Activated naive CD4-positive, alpha-beta T cell treated with anti-CD3 and anti-CD28 coated beads, Interleukin-2, amount 10 ng/mL, durations not matched to agents 7 days and 5 days (primary cell): ENCODE data around the gene UPK3A.
"Not testable (repeated sequence)": the region's sequence is repeated elsewhere in the genome, so short reads cannot be mapped to it uniquely, and the experiment has no call there.

Experiments used
- CTCF ChIA-PET: fragments of 350-600 bp; sonication (Branson Sonifier 250); formaldehyde crosslinking; loops from one replicate; lab custom pipeline; 2021; ENCODE audit warnings: antibody characterized with exemption; lab: Charles Lee
- DNase-seq: peaks from one replicate; pipeline ENCODE4 v3.0.0-alpha.2; 2020
- H3K27ac Mint-ChIP-seq: one replicate; pipeline ENCODE4 v1.8.0; 2021; ENCODE audit warnings: mild to moderate bottlenecking, moderate library complexity, mixed read lengths
- H3K27me3 Mint-ChIP-seq: one replicate; pipeline ENCODE4 v1.8.0; 2021; ENCODE audit warnings: mild to moderate bottlenecking, mixed read lengths
- H3K36me3 Mint-ChIP-seq: one replicate; pipeline ENCODE4 v1.8.0; 2021; ENCODE audit warnings: mixed read lengths
- H3K4me1 Mint-ChIP-seq: one replicate; pipeline ENCODE4 v1.8.0; 2021; ENCODE audit warnings: mixed read lengths
- H3K4me3 Mint-ChIP-seq: one replicate; pipeline ENCODE4 v1.8.0; 2021; ENCODE audit warnings: mild to moderate bottlenecking, moderate library complexity, mixed read lengths
- H3K9me3 Mint-ChIP-seq: one replicate; pipeline ENCODE4 v1.8.0; 2021; ENCODE audit warnings: mixed read lengths

UPK3A gene

DNA sequence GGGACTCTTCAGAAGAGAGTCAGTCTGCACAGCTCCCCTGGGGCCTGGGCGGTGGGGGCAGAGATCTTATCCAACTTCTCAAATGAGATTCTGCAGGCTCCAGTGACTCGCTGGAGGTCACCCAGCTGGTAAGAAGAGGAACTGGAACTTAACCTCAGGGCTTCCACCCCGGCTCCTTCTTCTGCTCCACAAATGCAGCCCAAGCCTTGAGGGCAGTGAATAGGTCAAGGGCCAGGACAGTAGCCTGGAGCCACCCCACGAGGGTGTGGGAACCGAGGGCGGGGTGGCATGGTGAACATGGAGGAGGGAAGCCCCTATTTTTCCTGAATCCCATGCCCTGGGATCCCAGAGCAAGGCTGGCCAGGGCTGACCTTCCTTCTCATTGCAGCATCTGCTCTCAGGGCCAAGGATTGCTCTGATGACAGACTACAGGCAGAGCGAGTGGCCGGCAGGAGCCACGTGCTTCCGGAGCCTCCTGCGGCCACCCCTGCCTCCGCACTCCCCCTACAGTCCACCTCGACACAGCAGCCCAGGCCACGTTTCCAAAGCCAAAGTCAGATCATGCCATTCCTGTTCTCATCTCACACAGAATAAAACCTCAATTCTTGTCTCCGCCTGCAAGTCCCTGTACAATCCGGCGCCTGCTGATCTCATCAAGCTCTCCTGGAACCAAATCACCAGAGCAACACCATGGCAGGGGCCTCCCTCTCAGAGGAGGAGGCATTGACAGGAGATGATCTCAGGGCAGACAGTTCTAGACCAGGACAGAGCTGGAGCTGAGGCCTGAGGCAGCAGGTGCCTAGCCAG, 21.1 kb upstream of the UPK3A start:
- Mint-ChIP-seq H3K4me1 (peaks cover 2% of the 10 kb centered on the region), H3K27me3 (peaks cover 89% of the 10 kb centered on the region), H3K9me3 (no peaks in the 10 kb centered on the region), H3K27ac (no peak overlapping the region), H3K4me3 (no peak overlapping the region), H3K36me3 (no peaks in the 10 kb centered on the region)
- no peak for DNase-seq
- CTCF ChIA-PET = interaction anchor here (1.1 kb wide), 1 partner anchor 291 kb away, joined by 3 read pairs; no protein-coding TSS in a partner anchor

DNA sequence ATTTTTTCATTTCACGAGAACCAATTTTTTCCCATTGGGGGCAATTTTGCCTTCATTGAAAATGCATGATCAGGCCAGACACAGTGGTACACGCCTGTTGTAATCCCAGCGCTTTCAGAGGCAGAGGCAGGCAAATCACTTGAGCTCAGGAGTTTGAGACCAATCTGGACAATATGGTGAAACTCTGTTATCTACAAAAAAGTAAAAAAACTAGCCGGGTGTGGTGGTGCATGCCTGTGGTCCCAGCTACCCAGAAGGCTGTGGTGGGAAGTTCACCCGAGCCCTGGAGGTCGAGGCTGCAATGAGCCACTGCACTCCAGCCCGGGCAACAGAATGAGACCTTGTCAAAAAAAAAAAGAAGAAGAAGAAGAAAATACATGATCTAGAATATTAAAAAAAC, 19.2 kb upstream of the UPK3A start:
- CTCF ChIA-PET = interaction anchor here (1.4 to 1.5 kb wide), 2 partner anchors 164 to 168 kb away, joined by 4 read pairs; no protein-coding TSS in a partner anchor
- DNase-seq = no peak
- Mint-ChIP-seq H3K4me1 (peaks cover 10% of the 10 kb centered on the region), H3K36me3 (no peaks in the 10 kb centered on the region), H3K27ac (no peak overlapping the region), H3K27me3 (peaks cover 93% of the 10 kb centered on the region), H3K9me3 (no peaks in the 10 kb centered on the region), H3K4me3 (no peak overlapping the region)

DNA sequence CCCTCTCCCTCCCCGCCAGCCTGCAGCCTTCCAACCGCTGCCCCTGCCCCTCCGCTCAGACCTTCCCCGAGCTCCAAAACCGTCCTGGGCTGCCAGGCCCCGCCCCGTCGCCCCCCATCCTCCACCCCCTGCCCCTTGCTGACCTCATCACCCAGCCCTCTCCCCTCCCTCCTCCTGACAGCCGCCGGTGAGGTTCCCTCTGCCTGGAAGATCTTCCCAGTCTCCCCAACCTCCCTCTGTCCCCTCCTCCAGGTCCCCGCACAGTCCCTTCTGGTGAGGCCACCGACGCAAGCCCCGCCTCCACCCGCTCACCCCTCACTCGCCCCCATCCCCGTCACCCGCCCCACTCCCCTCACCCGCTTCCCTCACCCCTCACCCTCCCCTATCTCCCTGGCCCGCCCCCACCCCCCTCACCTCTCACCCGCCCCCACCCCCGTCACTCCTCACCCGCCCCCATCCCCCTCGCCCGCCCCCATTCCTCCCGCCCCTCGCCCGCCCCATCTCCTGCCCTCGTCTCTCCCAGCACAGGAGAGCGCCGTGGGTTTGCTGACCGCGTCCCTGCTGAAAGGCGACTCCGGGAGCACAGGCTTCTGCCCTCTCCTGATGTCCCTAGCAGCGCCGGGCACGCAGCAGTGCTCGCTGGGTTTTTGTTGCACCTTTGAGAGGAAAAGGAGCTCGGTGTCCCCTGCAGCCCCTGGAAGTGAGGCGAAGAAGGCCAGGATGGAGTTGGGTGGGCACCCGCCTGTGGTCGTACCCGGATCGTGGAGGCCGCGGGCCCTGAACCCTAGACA, 16.4 kb upstream of the UPK3A start:
- Mint-ChIP-seq H3K36me3 (no peaks in the 10 kb centered on the region), H3K9me3 (no peaks in the 10 kb centered on the region), H3K27ac (no peak overlapping the region), H3K4me3 (peak overlapping the region; percentile 70), H3K4me1 (peaks cover 10% of the 10 kb centered on the region), H3K27me3 (peaks cover 86% of the 10 kb centered on the region)
- DNase-seq = peak; percentile 59
- CTCF ChIA-PET = interaction anchor here (0.7 to 1.0 kb wide), 2 partner anchors 168 to 286 kb away, joined by 3 to 4 read pairs; no protein-coding TSS in a partner anchor

DNA sequence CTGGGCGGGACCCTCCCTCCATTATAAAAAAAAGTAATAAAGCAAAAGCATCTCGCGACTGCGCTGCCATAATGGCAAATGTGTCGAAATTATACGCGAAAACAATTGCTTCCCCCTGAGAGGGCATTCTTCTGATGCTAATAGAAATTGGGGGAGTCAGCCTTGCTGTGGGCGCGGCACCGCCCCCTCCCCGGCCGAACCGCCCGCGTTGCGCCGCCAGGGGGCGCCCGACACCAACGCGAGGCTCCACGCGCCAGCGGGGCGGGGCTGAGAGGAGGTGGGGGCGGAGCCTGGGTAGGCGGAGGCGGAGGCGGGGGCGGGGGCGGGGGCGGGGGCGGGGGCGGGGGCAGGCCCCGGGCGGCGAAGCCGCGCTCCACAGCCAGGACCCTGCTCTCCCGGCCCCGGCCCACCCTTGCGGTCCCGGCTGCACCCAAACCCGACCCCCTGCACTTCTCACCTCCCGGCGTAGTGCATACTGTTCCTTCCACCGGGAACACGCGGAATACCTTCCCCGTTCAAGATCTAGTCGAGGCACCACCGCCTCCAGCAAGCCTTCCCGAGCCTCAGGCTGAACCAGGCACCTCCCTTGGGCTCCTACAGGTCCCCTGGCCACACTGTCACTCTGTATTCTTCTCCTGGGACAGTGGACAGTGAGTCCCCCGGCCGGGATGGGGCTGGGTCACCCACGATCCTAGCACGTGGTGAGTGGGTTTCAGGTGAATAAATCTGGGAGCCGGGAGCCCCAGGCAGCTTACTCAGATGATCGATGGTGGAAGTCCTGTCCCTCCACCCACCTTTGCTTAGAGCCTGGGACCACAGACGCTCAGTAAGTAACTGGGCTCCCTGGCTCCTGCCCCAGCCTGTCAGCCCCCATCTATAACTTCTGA, 15.5 kb upstream of the UPK3A start:
- peak overlapping the region; percentile 70 for H3K4me3 Mint-ChIP-seq
- H3K4me1 Mint-ChIP-seq = peaks cover 10% of the 10 kb centered on the region
- peaks cover 83% of the 10 kb centered on the region for H3K27me3 Mint-ChIP-seq
- no peak overlapping the region for H3K27ac Mint-ChIP-seq
- peak; percentile 89 for DNase-seq
- H3K9me3 Mint-ChIP-seq = no peaks in the 10 kb centered on the region
- CTCF ChIA-PET = interaction anchor here (1.0 kb wide), 1 partner anchor 169 kb away, joined by 4 read pairs; no protein-coding TSS in a partner anchor
- no peaks in the 10 kb centered on the region for H3K36me3 Mint-ChIP-seq

DNA sequence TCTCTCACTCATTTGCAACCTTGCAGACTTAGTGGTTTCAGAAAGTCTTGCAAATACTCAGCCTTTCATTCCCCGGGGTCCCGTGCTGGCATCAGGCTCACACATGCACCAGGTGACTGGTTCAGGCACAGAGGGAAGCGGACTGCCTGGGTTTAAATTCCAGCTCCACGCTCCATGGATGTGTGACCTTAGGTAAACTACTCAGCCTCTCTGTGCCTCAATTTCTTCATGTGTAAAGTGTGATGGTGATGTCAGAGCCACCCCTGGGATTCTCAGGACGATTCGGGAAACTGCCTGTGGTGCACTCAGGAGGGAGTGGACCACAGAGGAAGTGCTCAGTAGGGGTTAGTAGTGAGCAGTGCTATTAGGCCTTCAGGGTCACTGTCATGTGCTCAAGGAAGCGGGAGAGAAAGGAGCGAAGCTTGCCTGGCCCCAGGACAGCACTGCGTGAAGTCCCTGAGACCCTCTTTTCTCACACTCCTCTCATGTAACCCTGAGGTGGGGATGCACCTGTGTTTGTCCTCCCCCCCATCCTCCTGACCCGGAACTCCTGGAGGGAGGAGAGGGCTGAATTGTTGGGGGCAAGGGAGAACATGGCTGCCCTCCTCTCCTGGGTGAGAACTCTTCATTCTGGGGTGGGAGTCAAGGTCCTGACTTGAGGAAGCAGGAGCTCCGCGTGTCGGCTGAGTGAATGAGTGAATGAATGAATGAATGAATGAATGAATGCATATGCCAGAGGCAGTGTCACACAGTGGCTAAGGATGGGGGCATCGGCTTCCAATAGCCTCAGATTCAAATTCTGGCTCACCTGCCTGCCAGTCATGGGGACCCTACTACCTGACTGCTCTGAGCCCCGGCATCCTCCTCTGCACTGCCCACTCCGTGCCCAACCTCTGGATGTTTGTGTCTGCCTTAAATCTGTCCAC, 14.4 kb upstream of the UPK3A start:
- Mint-ChIP-seq H3K36me3 (no peaks in the 10 kb centered on the region), H3K4me1 (peaks cover 10% of the 10 kb centered on the region), H3K9me3 (no peaks in the 10 kb centered on the region), H3K27me3 (peaks cover 80% of the 10 kb centered on the region), H3K27ac (no peak overlapping the region), H3K4me3 (peak overlapping the region; percentile 57)
- CTCF ChIA-PET = interaction anchor here (1.3 to 2.1 kb wide), 2 partner anchors 163 to 164 kb away, joined by 3 to 7 read pairs; no protein-coding TSS in a partner anchor
- no peak for DNase-seq

DNA sequence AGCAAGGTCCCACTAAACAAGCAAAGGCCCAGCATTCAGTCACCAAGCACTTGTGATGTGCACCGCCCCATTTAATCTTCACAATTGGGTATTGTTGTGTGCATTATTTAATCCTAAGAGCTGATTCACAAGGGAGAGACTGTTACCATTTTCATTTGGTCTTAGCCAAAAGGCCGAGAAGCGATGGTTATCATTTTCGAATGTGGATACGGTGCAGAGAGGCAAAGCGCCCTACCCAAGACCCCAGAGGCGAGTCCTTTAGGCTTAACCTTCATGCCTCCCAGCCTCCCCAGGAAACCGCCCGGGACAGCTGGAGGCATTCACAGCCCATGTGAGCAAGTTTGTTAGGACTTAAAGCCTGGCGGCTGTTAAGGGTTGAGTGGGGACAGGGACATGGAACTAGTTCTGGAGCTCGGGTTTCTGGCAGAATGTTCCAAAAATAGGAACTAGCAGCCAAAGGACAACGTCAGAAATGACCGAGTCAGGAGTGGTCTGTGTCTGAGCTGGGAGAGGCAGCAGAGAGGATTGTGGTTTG, 13.0 kb upstream of the UPK3A start:
- CTCF ChIA-PET = interaction anchor here (1.1 to 2.1 kb wide), 4 partner anchors 10 to 282 kb away, joined by 3 to 7 read pairs (median 4); no protein-coding TSS in a partner anchor
- H3K27me3 Mint-ChIP-seq = peaks cover 74% of the 10 kb centered on the region
- H3K27ac Mint-ChIP-seq = no peak overlapping the region

DNA sequence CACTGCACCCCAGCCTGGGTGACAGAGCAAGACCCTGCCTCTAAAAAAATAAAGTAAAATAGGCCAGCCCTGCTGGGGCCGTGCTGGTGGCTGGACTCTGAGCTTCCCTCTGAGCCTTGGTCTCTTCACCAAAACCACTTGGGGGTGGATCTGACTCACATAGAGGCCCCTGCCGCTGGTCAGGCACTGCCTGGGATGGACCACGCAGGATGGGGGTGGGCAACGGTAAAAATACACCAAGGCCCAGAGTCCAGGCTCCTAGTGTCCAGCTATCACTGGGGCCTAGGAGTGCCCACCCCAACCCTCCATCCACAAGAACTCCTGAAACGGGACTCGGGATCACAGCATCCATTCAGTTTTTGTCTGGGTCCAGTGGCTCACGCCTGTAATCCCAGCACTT, 12.3 kb upstream of the UPK3A start:
- Mint-ChIP-seq H3K4me3 (no peak overlapping the region), H3K9me3 (no peaks in the 10 kb centered on the region), H3K36me3 (no peaks in the 10 kb centered on the region), H3K27ac (no peak overlapping the region), H3K27me3 (peaks cover 66% of the 10 kb centered on the region), H3K4me1 (peaks cover 10% of the 10 kb centered on the region)
- no peak for DNase-seq
- CTCF ChIA-PET = interaction anchor here (1.1 to 2.1 kb wide), 3 partner anchors 125 to 282 kb away, joined by 3 to 7 read pairs (median 4); no protein-coding TSS in a partner anchor

More for the DNA sequence above, 13.0 kb upstream of the UPK3A start:
- Mint-ChIP-seq H3K9me3 (no peaks in the 10 kb centered on the region), H3K36me3 (no peaks in the 10 kb centered on the region), H3K4me1 (peaks cover 10% of the 10 kb centered on the region), H3K4me3 (no peak overlapping the region)
- no peak for DNase-seq

DNA sequence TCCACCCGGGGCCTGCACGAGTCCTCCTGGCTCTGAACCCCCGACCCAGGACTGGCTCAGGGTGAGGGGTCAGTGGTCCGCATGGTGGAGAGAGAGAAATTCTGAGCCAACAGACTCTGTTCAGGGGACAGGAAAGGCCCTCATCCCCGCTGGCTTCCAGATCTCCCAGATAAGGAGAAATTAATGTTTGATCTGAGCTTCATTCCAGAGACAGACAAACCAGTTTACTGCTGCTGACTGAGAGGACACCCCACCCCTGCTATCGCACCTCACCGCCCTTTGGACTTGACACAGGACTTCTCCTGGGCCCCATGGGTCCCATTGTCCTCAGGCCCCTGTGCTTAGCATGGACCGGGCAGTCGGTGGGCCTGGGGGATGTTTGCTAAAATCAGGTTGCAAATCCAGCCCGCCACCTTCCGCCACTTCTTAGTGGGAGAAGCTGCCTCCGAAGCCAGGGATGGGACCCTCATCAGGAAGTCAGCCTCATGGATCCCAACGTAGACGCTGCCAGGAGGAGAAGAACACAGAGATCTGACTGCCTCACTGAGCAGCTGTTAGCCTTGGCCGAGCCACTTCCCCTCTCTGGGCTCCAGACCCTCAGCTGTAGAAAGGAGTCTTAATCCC, 11.2 kb upstream of the UPK3A start:
- no peak for DNase-seq
- Mint-ChIP-seq H3K27me3 (peaks cover 57% of the 10 kb centered on the region), H3K36me3 (no peaks in the 10 kb centered on the region), H3K4me3 (no peak overlapping the region), H3K4me1 (peaks cover 9% of the 10 kb centered on the region), H3K9me3 (no peaks in the 10 kb centered on the region), H3K27ac (no peak overlapping the region)
- CTCF ChIA-PET = no interaction called here

DNA sequence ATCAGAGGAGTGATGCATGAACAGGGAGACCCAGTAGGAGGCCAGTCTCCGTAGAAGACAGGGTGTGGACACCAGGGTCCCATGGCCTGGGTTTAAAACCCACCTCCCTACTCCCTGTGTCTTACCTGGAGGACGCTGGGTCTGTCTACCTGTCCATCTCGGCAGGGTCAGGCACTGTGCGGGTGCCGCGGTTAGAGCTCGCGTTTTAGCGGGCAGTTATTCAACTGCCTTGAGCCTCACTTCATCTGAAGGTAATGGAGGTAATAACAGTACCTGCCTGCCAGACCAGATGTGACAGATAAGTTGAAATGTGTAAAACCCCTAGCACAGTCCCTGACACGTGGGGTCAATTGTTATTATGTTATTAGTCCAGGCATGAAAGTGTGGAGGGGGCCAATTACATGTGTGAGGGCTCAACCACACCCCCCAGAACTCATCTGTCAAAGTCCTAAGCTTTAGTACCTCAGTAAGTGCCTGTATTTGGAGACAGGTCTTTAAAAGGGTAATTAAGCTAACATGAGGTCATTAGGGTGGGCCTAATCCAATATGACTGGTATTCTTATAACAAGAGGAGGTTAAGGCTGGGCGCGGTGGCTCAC, 8.1 kb upstream of the UPK3A start:
- no peak for DNase-seq
- H3K4me3 Mint-ChIP-seq = no peak overlapping the region
- CTCF ChIA-PET = interaction anchor here (0.7 kb wide), 1 partner anchor 176 kb away, joined by 3 read pairs; no protein-coding TSS in a partner anchor
- no peaks in the 10 kb centered on the region for H3K9me3 Mint-ChIP-seq
- H3K27me3 Mint-ChIP-seq = peaks cover 39% of the 10 kb centered on the region
- no peaks in the 10 kb centered on the region for H3K36me3 Mint-ChIP-seq
- H3K4me1 Mint-ChIP-seq = peaks cover 13% of the 10 kb centered on the region
- no peak overlapping the region for H3K27ac Mint-ChIP-seq

DNA sequence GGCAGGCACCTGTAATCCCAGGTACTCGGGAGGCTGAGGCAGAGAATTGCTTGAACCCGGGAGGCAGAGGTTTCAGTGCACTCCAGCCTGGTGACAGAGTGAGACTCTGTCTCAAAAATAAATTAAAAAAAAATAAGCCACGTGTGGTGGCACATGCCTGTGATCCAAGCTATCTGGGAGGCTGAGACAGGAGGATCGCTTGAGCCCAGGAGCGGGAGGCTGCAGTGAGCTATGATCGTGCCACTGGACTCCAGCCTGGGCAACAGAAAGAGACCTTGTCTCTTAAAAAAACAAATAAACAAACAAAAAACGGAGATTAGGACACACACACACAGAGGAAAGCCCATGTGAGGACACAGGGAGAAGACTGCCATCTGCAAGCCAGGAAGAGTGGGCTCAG, 7.0 kb upstream of the UPK3A start:
- H3K27ac Mint-ChIP-seq, H3K36me3 Mint-ChIP-seq, CTCF ChIA-PET, DNase-seq, H3K4me3 Mint-ChIP-seq, H3K9me3 Mint-ChIP-seq: not testable (repeated sequence)
- Mint-ChIP-seq H3K27me3 (peaks cover 42% of the 10 kb centered on the region), H3K4me1 (peaks cover 13% of the 10 kb centered on the region)

DNA sequence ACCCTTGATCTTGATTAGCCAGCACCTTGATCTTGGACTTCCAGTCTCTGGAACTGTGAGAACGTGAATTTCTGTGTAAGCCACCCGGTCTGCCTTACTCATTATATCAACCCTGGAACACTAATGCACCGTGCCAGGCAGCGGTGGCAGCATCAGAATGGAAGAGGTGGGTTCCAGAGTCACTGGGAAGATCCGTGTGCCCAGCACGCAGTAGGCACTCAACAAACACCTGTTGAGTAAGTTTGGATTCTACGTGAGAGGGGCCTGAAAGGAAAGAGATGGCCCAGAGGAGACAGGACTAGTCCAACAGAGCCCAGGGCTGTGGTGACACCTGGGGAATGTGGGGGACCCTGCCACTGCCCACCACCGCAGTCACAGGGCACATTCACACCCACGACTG, 6.6 kb upstream of the UPK3A start:
- no peak overlapping the region for H3K4me3 Mint-ChIP-seq
- H3K27me3 Mint-ChIP-seq = peaks cover 42% of the 10 kb centered on the region
- no peaks in the 10 kb centered on the region for H3K36me3 Mint-ChIP-seq
- H3K27ac Mint-ChIP-seq = no peak overlapping the region
- no peaks in the 10 kb centered on the region for H3K9me3 Mint-ChIP-seq
- H3K4me1 Mint-ChIP-seq = peaks cover 13% of the 10 kb centered on the region
- CTCF ChIA-PET = no interaction called here
- DNase-seq = no peak

DNA sequence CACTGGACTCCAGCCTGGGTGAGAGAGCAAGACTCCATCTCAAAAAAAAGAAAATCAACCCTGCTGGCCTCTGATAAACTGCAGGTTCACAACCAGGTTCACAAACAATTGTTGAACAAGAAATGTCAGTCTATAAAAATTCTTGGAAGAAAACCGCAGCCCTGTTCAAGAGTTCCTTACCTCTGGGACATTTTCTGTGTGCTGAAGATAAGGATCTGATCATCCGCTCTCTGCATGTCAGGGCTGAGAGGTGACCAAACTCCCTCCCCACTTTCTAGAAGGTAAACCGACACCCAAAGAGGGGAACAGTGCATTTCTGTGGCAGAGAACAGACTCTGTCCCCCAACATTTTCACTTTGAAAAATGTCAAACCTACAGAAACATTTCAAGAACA, 4.2 kb upstream of the UPK3A start:
- DNase-seq = no peak
- H3K27ac Mint-ChIP-seq = no peak overlapping the region
- CTCF ChIA-PET = no interaction called here
- peaks cover 16% of the 10 kb centered on the region for H3K4me1 Mint-ChIP-seq
- peaks cover 51% of the 10 kb centered on the region for H3K27me3 Mint-ChIP-seq
- H3K36me3 Mint-ChIP-seq = no peaks in the 10 kb centered on the region
- H3K9me3 Mint-ChIP-seq = no peaks in the 10 kb centered on the region
- no peak overlapping the region for H3K4me3 Mint-ChIP-seq
